ENCODE data around the gene PNRC2. TPM values are rescaled to one million over a fixed set of nuclear protein-coding genes. Genes with fewer than 3 reads are reported as not detected.

PNRC2 gene
- total RNA-seq, 6 experiments from 2014 or later = 24.3 to 41.2 (median 33.4) TPM

GRCh38 chr1:23922321-23922943, 37.2 kb upstream of the PNRC2 start:
- no peaks in the 10 kb centered on the region for H3K9me3 ChIP-seq
- intact Hi-C loops (cut with DNase I) = no loop called here
- H3K27me3 ChIP-seq = no peaks in the 10 kb centered on the region
- WGBS (ENCODE audit: insufficient coverage, low coverage, low lambda C conversion rate, missing lambda C conversion rate) = 98% methylated on average over 8 of the region's 8 CpGs
- TF ChIP-seq POLR2A (IDR thresholded peaks at IDR 0.05) = no peak
- H3K27ac ChIP-seq = no peak overlapping the region
- no peak for DNase-seq
- H3K4me1 ChIP-seq = peaks cover 0 to 13% (median 5%) of the 10 kb centered on the region in 4 donors
- no peaks in the 10 kb centered on the region for H3K36me3 ChIP-seq
- no peak for ATAC-seq
- H3K4me3 ChIP-seq = no peak overlapping the region

- no peaks in the 10 kb centered on the region for H3K9me3 ChIP-seq
- H3K27me3 ChIP-seq = no peaks in the 10 kb centered on the region
- H3K36me3 ChIP-seq = no peaks in the 10 kb centered on the region
- 37% methylated on average over 7 of the region's 8 CpGs for WGBS (ENCODE audit: insufficient coverage, low coverage, low lambda C conversion rate, missing lambda C conversion rate)
- no peak for TF ChIP-seq CTCF (IDR thresholded peaks at IDR 0.05)
- TF ChIP-seq POLR2A (IDR thresholded peaks at IDR 0.05) = no peak
- H3K4me1 ChIP-seq = peaks cover 0 to 13% (median 5%) of the 10 kb centered on the region in 4 donors
- no peak overlapping the region for H3K27ac ChIP-seq
- intact Hi-C loops (cut with DNase I) = no loop called here
- no peak overlapping the region for H3K4me3 ChIP-seq
- no peak for DNase-seq
- no peak for ATAC-seq
These were observed 35.8 kb upstream of the PNRC2 start for GRCh38 chr1:23923592-23924499.

- Histone ChIP-seq H3K4me1 (peaks cover 0 to 9% (median 5%) of the 10 kb centered on the region in 4 donors), H3K27ac (no peak overlapping the region), H3K4me3 (no peak overlapping the region), H3K36me3 (no peaks in the 10 kb centered on the region), H3K9me3 (no peaks in the 10 kb centered on the region), H3K27me3 (no peaks in the 10 kb centered on the region)
- WGBS (ENCODE audit: insufficient coverage, low coverage, low lambda C conversion rate, missing lambda C conversion rate) = 84% methylated on average over 8 of the region's 11 CpGs
- intact Hi-C loops (cut with DNase I) = no loop called here
- DNase-seq = no peak
- TF ChIP-seq POLR2A (IDR thresholded peaks at IDR 0.05) (no peak), CTCF (IDR thresholded peaks at IDR 0.05) (no peak)
- no peak for ATAC-seq
These were observed 35.0 kb upstream of the PNRC2 start for GRCh38 chr1:23924601-23925000.

GRCh38 chr1:23925279-23925678, 34.3 kb upstream of the PNRC2 start:
- TF ChIP-seq CTCF (IDR thresholded peaks at IDR 0.05) = no peak
- no peak for TF ChIP-seq POLR2A (IDR thresholded peaks at IDR 0.05)
- Histone ChIP-seq H3K27ac (no peak overlapping the region), H3K27me3 (no peaks in the 10 kb centered on the region), H3K4me1 (peaks cover 0 to 8% (median 3%) of the 10 kb centered on the region in 4 donors), H3K36me3 (no peaks in the 10 kb centered on the region), H3K9me3 (no peaks in the 10 kb centered on the region), H3K4me3 (no peak overlapping the region)
- ATAC-seq = no peak
- WGBS (ENCODE audit: insufficient coverage, low coverage, low lambda C conversion rate, missing lambda C conversion rate) = 74% methylated on average over 3 of the region's 3 CpGs
- DNase-seq = no peak
- intact Hi-C loops (cut with DNase I) = no loop called here

GRCh38 chr1:23927097-23927496, 32.5 kb upstream of the PNRC2 start:
- ATAC-seq (no peak), DNase-seq (no peak)
- intact Hi-C loops (cut with DNase I) = no loop called here
- Histone ChIP-seq H3K4me3 (no peak overlapping the region), H3K4me1 (no peaks in the 10 kb centered on the region), H3K27me3 (no peaks in the 10 kb centered on the region), H3K36me3 (no peaks in the 10 kb centered on the region), H3K27ac (no peak overlapping the region), H3K9me3 (no peaks in the 10 kb centered on the region)
- TF ChIP-seq CTCF (IDR thresholded peaks at IDR 0.05) = no peak
- TF ChIP-seq POLR2A (IDR thresholded peaks at IDR 0.05) = no peak
- no CpG with 5 or more reads among the region's 1 CpG for WGBS (ENCODE audit: insufficient coverage, low coverage, low lambda C conversion rate, missing lambda C conversion rate)

Data from right lobe of liver (tissue), 6 donors.